Mucosa of descending colon (tissue), 3 donors: Measurements from ENCODE around the gene MEIKIN. TPM values are rescaled to one million over a fixed set of nuclear protein-coding genes. Genes with fewer than 3 reads are reported as not detected.

Experiments used
- ATAC-seq: fragments of 200-7000 bp; cut with Tn5 transposase; one replicate; pipeline ENCODE4 v1.9.1; 2020; ENCODE audit warnings: mild to moderate bottlenecking, moderate library complexity
- DNase-seq, 3 donors: peaks; one replicate each; pipeline ENCODE4 v3.0.0-alpha.2; 2020
- H3K36me3 ChIP-seq: fragments of 200-600 bp; one replicate; pipeline ENCODE4 v1.8.0; 2021; ENCODE audit warnings: low read depth, mild to moderate bottlenecking
- H3K4me1 ChIP-seq: fragments of 200-600 bp; one replicate; pipeline ENCODE4 v1.8.0; 2021; ENCODE audit warnings: low read depth, mild to moderate bottlenecking
- H3K4me3 ChIP-seq: fragments of 200-600 bp; one replicate; pipeline ENCODE4 v1.8.0; 2021; ENCODE audit warnings: mild to moderate bottlenecking
- H3K9me3 ChIP-seq: fragments of 200-600 bp; one replicate; pipeline ENCODE4 v1.8.0; 2021; ENCODE audit warnings: mild to moderate bottlenecking
- intact Hi-C, 2 donors: fragments of 100-400 bp; cut with DNase I in 1 of 2; cut with micrococcal nuclease in 1 of 2; formaldehyde crosslinking; loops; one replicate each; pipeline versions ENCODE4 v1.11.0 to v1.11.1; 2022; cut with DNase I, micrococcal nuclease
- total RNA-seq, 3 donors: library from RNA; stranded (reverse); fragmentation: NEBNext Ultra II Directional in 2 of 3; extraction: Animal tissue kit (Norgen Biotek cat#: 25700) in 2 of 3; gene quantifications; one replicate each; pipeline versions ENCODE4 v1.2.1 to v1.2.4, GENCODE V29; 2021 to 2023
- TF ChIP-seq, protein P1 (sequence below): fragments of 200-600 bp; IDR thresholded peaks from one replicate; pipeline ENCODE4 v1.8.0; 2022; ENCODE audit warnings: antibody characterized with exemption, mild to moderate bottlenecking
- donor health status: DM: no; HTN: no; CAD: no; lungs with moderate emphysema.
- donor health status: DM: no; HTN: no; CAD: no.
- donor health status: DM: no; HTN: yes; CAD: no.

The MEIKIN gene
- total RNA-seq, 3 donors from 2014 or later: not detected

DNA sequence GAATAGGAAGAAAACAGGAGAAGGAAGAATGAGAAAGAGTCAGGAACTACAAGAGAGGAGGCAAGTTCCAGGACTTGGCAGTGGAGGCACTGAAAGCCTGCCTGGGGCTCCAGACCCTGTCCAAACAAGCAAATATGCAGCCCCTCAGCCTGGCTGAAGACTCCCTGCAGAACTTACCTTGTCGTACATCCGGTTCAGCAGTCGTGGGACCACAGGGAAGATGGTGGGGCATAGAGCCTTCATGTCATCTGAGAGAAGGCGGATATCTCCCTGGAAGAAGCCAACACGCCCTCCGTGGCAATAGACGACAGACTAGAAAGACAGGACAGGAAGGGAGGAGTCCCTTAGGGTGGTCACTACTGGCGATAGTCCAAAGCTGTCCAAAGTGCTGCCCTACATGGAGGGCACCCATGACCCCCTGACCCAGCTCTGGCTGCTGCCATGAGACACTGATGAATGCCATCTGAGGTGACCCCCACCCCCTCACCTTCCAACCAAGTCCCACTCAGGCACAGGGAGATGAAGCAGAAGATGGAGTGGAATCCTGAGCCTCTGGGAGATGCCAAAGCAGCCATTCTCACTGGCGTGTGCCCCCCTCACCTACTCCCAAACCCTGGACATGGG is 27.7 kb upstream of the MEIKIN start:
- Histone ChIP-seq H3K9me3 (no peaks in the 10 kb centered on the region), H3K4me3 (no peak overlapping the region), H3K4me1 (peaks cover 4% of the 10 kb centered on the region), H3K36me3 (no peaks in the 10 kb centered on the region)
- DNase-seq: no peak
- TF ChIP-seq, protein P1, sequence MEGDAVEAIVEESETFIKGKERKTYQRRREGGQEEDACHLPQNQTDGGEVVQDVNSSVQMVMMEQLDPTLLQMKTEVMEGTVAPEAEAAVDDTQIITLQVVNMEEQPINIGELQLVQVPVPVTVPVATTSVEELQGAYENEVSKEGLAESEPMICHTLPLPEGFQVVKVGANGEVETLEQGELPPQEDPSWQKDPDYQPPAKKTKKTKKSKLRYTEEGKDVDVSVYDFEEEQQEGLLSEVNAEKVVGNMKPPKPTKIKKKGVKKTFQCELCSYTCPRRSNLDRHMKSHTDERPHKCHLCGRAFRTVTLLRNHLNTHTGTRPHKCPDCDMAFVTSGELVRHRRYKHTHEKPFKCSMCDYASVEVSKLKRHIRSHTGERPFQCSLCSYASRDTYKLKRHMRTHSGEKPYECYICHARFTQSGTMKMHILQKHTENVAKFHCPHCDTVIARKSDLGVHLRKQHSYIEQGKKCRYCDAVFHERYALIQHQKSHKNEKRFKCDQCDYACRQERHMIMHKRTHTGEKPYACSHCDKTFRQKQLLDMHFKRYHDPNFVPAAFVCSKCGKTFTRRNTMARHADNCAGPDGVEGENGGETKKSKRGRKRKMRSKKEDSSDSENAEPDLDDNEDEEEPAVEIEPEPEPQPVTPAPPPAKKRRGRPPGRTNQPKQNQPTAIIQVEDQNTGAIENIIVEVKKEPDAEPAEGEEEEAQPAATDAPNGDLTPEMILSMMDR: no peak
- intact Hi-C loops: no loop called here
- ATAC-seq: no peak

DNA sequence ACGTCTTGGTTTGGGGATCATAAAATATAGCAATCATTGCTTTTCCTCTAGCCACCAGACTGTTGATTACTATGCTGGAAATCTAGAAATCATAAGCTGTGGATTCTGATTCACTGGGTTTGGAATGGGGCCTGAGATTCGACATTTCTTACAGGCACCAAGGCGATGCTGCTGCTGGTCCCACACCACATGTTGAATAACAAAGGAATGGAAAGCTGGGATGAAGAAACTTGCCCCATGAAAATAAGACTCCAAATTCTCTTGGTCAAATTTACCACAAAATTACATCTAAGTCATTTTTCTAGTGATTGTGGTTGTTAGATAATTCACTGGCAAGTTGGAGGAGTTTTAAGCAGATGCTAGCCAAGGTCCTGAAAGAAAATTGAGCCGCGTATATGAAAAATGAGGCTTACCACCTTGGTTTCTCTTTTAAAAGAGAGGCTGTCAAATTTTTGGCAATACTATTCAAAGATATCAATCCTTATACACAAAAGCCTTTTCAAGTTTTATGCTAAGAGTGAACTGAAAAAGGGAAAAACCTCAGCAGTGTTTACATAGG is 23.0 kb upstream of the MEIKIN start:
- ATAC-seq (no peak), DNase-seq (no peak)
- intact Hi-C loops: no loop called here
- Histone ChIP-seq H3K36me3 (no peaks in the 10 kb centered on the region), H3K4me3 (no peak overlapping the region), H3K9me3 (no peaks in the 10 kb centered on the region), H3K4me1 (no peaks in the 10 kb centered on the region)
- TF ChIP-seq, protein P1: no peak

DNA sequence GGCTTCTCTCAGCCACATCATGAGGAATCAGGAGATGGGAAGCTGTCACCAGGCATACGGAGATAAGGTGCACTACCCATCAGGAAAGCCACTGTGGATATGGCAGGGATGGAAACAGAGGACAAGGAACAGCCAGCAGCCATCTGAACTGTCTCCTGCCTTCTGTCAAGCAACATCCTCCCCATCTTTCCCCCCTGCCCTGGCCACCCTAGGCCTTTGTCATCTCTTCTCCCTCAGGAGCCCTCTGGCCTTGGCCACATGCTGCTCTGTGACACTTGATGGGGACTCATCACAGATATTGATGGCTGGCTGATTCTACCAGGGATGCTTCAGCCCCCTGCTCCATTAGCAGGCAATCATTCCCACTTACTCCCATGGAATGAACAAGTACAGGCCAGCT is 21.1 kb upstream of the MEIKIN start:
- Histone ChIP-seq H3K4me3 (no peak overlapping the region), H3K9me3 (no peaks in the 10 kb centered on the region), H3K36me3 (no peaks in the 10 kb centered on the region), H3K4me1 (no peaks in the 10 kb centered on the region)
- no peak for ATAC-seq
- intact Hi-C loops: no loop called here
- DNase-seq: no peak
- TF ChIP-seq, protein P1: no peak

DNA sequence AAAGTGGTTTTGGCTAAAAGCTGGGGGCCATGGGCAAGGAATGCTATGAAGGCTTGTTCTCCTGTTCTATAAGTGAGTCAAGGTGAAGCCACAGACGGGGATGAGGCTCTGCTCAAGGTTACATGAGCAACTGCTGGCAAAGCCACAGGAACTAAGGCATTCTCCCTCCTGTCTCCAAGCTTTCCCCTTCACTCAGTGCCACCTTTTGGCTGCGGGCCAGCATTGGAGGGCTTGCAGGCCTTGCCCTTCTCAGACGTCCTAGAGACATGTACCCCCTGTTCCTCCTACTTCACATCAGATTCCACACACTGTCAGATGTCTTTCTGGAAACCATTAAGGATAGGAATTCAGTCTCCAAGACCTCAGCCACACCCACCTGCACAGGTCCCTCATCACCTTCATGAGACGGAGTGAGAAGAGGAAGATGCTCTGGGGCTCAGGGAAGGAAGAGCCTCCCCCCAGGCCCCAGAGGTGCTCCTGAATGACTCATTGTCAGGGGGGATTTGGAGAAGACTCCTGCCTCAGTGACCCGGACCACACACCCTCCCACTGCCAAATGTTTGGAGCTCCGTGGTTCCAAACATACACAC is 20.5 kb upstream of the MEIKIN start:
- Histone ChIP-seq H3K9me3 (no peaks in the 10 kb centered on the region), H3K4me3 (no peak overlapping the region), H3K4me1 (no peaks in the 10 kb centered on the region), H3K36me3 (no peaks in the 10 kb centered on the region)
- DNase-seq: no peak
- ATAC-seq: no peak
- intact Hi-C loops: no loop called here
- TF ChIP-seq, protein P1: no peak

DNA sequence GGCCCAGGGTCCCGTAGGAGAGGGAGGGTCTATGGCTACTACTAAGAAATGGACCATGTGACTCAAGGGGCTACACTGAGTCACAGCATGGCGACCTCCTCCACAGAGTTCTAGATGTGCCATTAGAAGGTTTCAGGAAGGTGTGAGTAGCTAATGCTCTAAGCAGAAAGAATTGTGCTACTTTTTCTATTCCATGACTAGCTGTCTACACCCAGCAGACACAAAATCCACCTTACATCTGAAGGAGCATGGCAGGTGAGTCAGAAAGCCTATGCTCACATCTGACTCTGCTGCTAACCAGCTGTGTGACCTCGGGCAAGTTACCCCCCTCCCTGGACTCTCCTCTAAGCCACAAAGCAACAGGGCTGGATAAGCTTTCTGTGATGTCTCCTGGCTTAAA is 14.4 kb upstream of the MEIKIN start:
- no peak for DNase-seq
- ATAC-seq: no peak
- TF ChIP-seq, protein P1: no peak
- Histone ChIP-seq H3K4me1 (no peaks in the 10 kb centered on the region), H3K9me3 (no peaks in the 10 kb centered on the region), H3K4me3 (no peak overlapping the region), H3K36me3 (no peaks in the 10 kb centered on the region)
- intact Hi-C loops: no loop called here
